GM19455 (cell line): ENCODE data around the gene RMC1.

ENCODE experiments used
- ATAC-seq: cut with Tn5 transposase; IDR thresholded peaks from one replicate; pipeline ENCODE4 v1.9.1; 2021; ENCODE audit not compliant: unreplicated experiment

RMC1 gene

DNA sequence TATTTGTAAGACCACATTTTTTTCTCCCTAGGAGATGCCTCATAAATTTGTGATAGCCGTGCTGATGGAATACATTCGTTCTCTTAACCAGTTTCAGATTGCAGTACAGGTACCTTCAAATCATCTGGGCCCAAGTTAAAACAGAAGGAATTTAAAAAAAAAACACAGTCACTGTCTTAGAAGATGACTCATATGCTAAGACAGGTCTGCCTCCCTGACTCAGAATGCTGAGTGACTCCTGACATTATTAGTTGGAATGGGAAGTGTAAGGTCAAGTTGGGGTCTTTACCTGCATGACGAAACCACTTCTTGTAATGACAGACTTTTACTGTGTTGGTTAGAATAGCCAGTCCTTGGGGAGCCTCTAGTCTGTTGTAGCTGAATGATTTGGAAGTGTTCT is 26.3 kb downstream of the RMC1 start:
- ATAC-seq = no peak

DNA sequence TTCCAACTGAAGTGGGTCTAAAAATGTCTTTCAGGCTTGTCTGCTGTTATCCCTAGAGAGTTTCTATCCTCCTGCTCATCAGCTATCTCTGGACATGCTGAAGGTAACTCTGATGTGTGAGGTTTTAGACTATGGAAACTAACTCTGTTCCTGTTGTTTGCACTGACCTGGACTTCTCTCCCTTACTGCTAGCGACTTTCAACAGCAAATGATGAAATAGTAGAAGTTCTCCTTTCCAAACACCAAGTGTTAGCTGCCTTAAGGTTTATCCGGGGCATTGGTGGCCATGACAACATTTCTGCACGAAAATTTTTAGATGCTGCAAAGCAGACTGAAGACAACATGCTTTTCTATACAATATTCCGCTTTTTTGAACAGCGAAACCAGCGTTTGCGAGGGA is 26.9 kb downstream of the RMC1 start:
- ATAC-seq = no peak

DNA sequence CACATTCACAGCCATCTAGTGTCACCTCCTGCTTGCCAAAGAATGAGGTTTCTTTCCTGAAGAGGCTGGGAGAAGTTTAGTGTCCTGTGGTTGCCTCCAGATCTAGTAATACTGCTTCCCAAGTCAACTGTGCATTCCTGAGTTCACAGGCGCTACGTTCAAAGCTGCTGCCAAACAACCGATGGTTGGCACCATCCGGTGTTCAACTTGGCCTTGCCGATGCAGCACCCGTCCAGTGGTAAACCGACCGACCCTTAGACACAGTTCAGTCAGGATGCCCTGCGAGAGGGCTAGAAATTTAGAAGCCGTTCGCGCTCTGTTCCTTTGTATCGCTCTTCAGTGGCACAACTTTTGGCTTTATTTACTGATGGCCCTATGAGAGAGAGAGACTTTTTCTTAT is 28.6 kb downstream of the RMC1 start:
- ATAC-seq = no peak

DNA sequence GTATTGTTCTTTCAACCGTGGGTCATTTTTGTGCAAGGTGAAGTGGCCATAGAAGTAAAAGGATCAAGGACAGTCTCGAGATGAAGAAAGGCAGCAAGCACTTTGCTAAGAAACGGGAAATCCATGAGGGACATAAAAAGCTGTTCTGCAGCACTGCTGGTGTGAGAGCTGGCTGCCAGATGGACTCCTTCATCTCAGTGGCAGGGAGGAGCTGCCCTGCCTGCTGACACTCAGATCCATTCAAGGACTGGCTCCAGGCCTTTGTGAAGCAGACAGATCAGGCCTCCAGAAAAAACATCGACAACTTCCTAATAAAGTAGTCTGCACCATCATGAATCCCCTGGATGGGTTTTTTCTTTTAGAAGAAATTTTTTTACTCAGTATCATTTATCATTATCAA is 29.5 kb downstream of the RMC1 start:
- ATAC-seq = no peak

DNA sequence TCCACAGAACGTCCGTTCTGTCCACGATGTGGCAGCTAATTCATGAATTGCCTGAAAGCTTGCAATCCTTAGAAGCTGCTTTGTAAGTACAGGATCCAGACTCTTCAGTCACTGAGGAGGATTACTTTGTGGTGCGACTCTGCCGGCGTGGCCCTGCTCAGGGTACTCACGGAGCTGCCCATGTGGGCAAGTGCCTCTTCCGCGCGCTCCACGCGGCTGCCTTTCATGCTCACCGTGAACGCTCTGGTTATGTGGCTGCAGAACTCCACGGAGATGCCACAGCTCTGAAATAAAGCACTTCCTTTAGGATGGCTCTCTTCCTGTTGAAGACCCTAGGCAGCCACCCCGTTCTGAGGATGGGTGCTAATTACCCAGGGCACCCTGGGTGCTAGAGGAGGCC is 31.0 kb downstream of the RMC1 start:
- no peak for ATAC-seq

DNA sequence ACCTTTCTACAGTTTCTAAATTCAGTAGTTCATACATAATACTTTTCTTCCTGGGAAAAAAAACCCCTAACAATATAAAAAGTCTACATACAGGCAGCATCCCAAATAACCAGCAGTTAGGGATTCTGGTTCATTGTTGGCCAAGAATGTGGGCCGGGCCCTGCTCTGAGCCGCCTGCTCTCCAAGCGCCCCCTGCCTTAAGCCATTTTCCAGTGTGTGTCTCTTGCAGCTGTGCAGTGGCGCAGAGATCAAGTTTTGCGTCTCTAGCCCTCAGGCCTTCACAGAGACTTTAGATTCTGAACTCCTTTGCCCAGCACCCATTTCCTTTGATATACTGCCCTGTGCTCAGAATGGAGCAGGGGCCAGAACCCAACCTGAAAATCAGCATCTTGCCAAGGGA is 32.9 kb downstream of the RMC1 start:
- no peak for ATAC-seq

DNA sequence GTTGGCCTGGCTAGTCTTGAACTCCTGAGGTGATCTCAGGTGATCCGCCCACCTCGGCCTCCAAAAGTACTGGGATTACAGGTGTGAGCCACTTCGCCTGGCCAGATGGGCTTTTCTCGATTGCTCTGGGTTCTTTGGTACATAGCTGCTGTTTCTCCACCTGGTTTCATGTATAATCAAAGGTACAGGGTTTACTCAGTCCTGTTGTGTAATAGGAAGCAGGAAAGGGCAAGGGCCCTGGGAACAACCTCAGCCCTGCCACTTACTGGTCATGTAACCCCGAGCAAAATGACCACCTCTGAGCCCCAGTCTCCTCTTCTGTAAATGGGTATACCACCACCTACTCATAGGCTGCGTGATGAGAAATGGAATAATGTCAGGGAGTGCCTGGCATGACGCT is 34.0 kb downstream of the RMC1 start:
- no peak for ATAC-seq

DNA sequence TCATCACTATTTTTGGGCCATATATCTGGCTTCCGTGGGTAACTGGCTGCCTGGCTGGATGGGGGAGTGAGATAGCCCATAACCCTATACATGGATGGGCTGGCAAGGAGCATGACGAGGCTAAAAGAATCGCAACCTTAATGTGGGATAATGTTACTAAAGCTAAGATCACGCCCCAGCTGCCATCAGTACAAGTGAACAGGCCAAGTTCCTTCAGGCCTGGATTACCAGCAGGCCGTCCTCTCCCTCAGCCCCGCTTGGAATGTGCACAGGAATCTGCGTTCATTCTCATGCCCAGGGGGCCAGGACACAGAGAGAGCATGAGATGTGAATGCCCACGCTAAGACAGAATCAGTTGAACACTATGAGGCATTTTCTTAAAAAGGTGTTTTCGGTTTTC is 34.7 kb downstream of the RMC1 start:
- no peak for ATAC-seq

DNA sequence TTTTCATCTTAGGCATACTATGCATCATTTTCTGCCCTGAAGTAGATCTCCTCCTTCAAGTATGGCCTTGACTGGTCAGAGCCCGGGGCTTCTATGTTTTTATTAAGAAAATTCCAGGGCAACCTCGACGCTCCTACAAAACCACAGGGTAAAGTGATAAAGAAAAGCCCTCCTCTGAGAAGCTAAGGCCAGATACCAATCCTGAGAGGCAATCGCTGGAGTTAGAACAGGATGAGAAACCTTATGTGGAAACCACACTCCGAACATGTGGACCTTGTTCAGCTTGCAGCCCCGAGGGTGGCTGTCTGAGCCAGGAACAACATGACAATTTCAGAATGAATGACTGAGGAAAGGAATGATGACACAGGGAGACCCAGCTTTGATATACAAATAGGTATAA is 35.6 kb downstream of the RMC1 start:
- no peak for ATAC-seq

DNA sequence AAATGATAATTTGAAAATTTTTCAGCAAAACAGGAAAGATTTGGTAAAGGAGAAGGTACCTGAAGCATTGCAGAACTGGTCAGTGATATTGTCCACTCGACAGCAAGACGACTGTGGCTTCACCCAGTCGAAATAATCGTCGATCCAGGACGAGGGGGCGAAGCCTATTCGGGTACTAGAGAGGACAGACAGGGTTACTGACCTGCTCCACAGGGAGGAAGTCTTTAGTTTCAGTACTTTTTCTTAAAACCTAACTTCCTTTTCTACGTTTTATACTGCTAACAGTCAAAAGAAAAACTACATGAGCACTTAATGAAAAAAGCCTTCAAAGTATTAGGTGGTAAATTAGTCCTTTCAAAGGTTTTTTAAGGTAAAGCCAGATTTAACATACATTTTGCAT is 36.0 kb downstream of the RMC1 start:
- no peak for ATAC-seq

DNA sequence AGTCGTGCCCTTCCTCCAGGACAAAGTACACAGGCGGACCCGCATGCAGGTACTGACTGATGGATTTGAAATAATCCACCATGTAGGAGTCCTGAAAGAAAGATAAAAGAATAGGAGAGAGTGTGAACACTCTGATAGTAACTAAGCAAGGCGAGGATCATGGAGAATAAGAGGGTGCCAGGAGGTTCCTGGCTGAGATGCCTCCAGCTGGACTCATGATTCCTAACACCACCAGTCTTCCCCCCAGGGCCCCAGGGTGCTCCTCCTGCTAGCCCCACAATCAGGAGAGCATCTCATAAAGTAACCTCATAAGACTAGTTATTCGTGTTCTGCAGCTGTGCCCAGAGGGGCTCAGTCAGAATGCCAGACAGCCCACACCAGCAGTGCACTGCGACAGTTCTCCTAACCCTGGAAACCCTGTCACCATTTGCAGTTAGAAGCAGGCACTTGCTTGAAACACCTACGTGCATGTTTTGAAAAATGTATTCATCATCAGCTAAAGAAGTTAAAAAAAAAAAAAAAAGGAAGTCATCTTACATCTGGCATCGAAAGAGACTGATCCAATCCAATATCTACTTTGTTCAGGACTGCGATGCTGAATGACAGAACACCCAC is 36.7 kb downstream of the RMC1 start:
- ATAC-seq = no peak

DNA sequence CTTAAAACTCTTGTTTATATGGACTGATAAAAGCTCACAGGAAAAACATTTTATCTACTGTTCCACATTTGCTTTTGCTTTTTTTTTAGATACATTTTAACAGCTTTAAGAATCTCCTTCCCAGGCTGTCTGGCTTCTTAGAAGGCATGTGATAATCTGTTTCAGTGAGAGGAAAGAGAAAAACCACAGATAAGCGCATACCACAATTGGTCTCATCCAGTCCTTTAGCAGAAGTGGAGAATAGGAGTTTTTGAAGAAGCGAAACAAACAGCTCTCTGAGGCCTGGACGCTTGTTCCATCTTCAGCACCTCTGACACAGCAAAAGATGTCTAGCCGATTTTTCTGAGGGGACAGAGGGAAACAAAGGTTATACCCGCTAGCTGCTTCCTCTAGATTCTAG is 37.6 kb downstream of the RMC1 start:
- ATAC-seq = no peak

DNA sequence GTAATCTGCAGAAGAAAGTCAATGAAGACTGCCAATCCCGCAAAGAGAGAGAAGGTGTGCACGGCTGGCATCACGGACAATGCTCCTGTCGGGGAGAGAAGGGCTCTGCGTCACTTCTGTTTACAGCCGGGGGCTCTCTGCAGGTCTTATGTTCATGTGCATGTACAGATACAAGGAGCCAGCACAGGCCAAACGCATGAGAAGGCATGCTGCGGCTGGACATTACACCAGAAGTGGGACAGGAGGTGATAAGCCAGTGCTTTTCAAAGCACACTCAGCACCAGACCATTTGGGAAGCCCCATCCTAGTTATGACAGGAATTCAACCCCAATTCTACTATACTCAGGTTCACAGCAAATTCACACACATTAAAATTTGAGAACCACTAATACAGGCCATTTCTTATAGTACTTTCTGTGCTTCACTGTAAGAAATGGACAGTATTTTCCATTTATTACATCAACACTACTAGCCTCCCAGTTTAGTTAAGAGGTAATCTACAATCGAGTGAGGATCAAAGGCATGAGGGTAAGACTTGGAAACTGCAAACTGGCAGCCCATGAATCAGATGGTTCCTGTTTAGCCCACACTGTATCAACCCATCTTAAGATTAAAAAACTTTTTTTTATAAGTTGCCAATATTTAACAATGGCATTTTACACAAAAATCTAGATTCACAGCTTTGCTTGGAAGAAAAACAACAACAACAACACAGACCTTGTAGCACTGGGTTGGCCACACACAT is 38.2 kb downstream of the RMC1 start:
- ATAC-seq = no peak

DNA sequence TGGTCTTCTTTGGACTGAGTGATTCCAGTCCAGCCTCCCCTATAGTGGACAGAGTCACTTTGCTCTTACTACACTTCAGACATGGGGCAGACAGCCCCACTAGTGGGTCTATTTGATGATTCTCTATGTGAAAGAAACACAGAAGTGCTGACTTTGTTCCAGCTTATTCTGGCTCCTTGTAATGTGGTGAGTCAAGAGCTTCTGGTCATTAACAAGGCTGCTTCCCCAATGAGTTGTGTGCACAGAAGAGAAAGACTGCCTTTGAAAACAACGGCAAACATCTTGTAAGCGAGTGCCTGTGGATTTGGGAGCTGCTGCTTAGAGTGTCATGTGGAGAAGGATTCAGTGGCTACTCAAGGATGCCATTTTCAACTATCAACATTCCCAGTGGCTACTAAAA is 39.1 kb downstream of the RMC1 start:
- ATAC-seq = no peak

DNA sequence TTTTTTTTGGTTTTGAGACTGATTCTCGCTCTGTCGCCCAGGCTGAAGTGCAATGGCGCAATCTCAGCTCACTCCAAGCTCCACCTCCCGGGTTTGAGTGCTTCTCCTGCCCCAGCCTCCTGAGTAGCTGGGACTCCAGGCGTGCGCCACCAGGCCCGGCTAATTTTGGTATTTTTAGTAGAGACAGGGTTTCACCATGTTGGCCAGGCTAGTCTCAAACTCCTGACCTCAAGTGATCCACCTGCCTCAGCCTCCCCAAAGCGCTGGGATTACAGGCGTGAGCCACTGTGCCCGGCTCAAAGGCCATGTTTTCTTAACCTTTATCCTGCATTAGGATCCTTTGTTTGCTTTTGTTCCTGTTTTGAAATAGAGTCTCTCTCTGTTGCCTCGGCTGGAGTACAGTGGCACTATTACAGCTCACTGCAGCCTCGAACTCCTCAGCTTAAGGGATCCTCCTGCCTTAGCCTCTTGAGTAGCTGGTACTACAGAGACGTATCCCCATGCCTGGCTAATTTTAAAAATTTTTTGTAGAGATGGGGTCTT is 42.0 kb downstream of the RMC1 start:
- no peak for ATAC-seq

DNA sequence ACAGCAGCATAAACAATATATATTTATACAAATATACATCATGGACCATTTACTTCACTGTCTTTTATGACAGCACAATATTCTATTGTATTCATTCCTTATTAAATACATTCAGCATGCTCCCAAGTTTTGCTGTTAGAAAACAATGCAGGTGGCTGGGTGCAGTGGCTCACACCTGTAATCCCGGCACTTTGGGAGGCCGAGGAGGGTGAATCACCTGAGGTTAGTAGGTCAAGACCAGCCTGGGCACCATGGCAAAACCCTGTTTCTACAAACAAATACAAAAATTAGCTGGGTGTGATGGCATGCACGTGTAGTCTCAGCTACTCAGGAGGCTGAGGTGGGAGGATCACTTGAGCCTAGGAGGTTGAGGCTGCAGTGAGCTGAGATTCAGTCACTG is 44.0 kb downstream of the RMC1 start:
- ATAC-seq = no peak

DNA sequence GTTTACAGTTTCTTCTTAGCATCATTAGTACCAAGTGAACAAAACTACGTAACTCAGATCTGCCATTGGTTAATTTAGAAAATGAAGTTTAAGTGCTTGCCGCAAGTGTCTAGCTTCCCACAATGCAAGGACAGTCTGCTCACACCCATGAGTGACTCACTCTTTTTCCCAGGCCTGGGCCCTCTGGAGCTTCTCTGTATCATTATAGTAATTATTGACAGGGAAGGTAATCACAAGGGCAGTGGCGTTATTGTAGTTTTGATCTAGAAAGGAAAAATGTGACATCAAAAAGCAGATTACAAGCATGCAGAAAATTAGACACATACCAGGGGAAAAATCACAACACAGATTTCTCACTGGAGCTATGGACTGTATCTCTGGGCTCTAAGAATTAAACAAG is 44.5 kb downstream of the RMC1 start:
- no peak for ATAC-seq

DNA sequence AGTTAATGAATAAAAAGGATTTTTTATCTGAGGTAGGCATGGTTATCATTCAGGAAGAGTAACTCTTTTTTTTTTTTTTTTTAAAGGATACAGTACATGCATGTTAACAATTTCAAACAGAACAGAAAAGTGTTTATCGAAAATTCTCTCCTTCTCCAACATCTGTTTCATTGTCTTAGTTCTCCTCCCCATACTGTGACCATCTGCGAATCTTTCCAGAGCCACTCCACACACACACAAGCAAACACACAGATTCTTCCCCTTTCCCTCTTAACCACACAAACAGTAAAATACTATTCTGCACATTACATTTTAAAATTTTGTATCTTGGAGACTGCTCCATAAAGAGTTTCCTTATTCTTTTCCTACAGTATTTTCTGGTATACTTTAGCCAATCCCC is 45.0 kb downstream of the RMC1 start:
- ATAC-seq = no peak

DNA sequence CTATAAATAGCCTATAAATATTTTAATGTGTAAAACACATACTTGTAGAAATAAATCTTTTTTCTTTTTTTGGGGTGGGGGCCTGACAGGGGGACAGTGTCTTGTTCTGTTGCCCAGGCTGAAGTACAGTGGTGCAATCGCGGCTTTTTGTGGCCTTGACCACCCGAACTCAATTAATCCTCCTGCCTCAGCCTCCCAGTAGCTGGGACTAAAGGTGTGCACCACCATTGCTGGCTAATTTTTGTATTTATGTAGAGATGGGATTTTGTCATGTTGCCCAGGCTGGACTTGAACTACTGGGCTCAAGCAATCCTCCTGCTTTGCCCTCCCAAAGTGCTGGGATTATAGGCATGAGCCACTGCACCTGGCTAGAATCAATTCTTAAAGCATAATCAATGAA is 45.4 kb downstream of the RMC1 start:
- ATAC-seq = no peak

DNA sequence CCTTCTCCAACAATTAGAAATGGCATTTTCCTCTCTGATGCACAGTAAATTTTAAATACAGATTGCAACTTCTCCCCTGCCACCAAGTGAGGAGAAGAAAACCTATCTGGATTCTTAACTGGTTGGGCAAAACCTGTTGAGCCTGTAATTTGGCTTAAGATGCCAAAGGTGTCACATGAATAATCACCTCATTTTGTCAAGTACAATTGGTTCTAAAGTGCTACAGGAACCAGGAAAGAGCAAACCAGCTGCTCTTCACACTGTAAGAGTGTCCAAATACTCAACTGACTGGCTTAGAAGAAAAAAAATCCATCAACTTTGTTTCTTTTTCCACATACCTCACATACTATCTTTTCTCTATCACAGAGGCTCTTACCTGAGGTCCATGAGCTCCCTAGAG is 47.6 kb downstream of the RMC1 start:
- ATAC-seq = no peak

DNA sequence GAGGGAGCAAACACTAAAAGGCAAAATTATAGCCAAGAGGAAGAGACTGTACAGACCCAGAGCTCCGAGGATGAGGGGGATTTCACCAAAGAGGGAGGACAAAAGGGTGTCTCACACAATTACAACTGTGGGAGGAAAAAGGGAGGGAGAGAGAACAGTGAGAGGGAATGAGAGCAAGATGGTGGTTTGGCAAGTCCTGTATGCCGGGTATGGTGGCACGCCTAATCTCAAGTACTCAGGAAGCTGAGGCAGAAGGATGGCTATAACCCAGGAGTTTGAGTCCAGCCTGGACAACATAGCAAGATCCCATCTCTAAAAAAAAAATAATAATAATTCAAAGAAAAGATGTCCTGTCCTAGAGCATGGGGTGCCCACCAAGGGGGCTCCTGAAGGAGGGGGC is 48.7 kb downstream of the RMC1 start:
- ATAC-seq = no peak

DNA sequence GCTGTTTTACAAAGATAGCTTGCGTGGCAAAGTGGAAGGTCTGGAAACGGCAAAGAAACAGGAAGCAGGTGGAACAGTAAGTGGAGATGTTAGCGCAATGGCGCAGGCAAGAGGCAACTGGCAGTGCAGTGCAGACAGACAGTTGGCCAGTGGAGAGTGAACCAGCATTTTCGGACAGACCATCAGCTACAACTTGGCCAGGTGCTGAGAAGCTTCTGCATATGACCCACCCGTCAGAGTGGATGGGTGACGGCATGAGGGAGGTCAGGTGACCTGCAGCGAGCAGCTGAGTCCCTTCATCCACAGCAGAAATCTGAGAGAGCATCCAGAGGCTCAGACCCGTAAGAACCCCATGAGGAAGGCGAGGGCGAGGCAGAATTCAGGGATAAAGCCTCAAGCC is 49.2 kb downstream of the RMC1 start:
- no peak for ATAC-seq

DNA sequence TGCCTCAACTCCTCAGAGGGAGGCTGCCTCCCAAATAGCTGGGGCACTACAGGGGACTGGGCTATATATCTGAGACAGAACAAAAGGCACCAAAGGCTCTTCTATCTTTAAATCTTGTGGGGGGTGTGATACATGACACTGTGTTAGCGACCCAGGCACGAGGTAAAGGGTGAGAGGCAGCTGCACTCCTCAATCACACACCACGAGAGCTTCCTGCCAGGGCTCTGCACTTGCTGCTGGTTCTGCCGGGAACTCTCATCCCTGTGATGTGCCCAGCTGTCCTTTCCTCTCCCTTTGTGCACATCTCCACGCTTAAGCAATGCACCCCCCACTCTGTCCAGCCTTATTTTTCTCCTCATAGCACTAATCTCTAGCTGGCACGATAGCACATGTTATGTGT is 50.6 kb downstream of the RMC1 start:
- ATAC-seq = no peak
